Progenitor cell of endocrine pancreas (in vitro differentiated cells): Measurements from ENCODE around the gene AK8. TPM values are rescaled to one million over a fixed set of nuclear protein-coding genes. Genes with fewer than 3 reads are reported as not detected.

ENCODE experiments used
- DNase-seq: peaks from one replicate; pipeline ENCODE4 v3.0.0; 2021; ENCODE audit warnings: low spot score; ENCODE audit not compliant: unreplicated experiment
- H3K27ac Mint-ChIP-seq: 2 replicates; pipeline ENCODE4 v1.8.0; 2021; ENCODE audit warnings: mild to moderate bottlenecking, moderate library complexity, mixed read lengths
- H3K27me3 Mint-ChIP-seq: 2 replicates; pipeline ENCODE4 v1.8.0; 2021; ENCODE audit warnings: mixed read lengths
- H3K36me3 Mint-ChIP-seq: 2 replicates; pipeline ENCODE4 v1.8.0; 2022; ENCODE audit warnings: mixed read lengths; ENCODE audit not compliant: insufficient read depth
- H3K4me1 Mint-ChIP-seq: 2 replicates; pipeline ENCODE4 v1.8.0; 2021; ENCODE audit warnings: low read depth, mixed read lengths
- H3K4me3 Mint-ChIP-seq: 2 replicates; pipeline ENCODE4 v1.8.0; 2021; ENCODE audit warnings: low read depth, mild to moderate bottlenecking, moderate library complexity, mixed read lengths
- H3K9me3 Mint-ChIP-seq: 2 replicates; pipeline ENCODE4 v1.8.0; 2021; ENCODE audit warnings: low read depth, mixed read lengths
- total RNA-seq: library from RNA; stranded (reverse); gene quantifications from 2 replicates; pipeline ENCODE4 v1.2.1, GENCODE V29; 2021
- TF ChIP-seq, protein P1 (sequence below): fragments of 200-600 bp; sonication (generic); IDR thresholded peaks from one replicate; pipeline ENCODE4 v1.5.0; 2021; ENCODE audit warnings: antibody characterized with exemption, mild to moderate bottlenecking; ENCODE audit not compliant: unreplicated experiment

Gene AK8
- total RNA-seq, 1 donor from 2014 or later = 1.9 TPM

- TF ChIP-seq, protein P1, sequence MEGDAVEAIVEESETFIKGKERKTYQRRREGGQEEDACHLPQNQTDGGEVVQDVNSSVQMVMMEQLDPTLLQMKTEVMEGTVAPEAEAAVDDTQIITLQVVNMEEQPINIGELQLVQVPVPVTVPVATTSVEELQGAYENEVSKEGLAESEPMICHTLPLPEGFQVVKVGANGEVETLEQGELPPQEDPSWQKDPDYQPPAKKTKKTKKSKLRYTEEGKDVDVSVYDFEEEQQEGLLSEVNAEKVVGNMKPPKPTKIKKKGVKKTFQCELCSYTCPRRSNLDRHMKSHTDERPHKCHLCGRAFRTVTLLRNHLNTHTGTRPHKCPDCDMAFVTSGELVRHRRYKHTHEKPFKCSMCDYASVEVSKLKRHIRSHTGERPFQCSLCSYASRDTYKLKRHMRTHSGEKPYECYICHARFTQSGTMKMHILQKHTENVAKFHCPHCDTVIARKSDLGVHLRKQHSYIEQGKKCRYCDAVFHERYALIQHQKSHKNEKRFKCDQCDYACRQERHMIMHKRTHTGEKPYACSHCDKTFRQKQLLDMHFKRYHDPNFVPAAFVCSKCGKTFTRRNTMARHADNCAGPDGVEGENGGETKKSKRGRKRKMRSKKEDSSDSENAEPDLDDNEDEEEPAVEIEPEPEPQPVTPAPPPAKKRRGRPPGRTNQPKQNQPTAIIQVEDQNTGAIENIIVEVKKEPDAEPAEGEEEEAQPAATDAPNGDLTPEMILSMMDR = no peak
- no peaks in the 10 kb centered on the region for H3K4me1 Mint-ChIP-seq
- H3K27me3 Mint-ChIP-seq = peaks cover 27% of the 10 kb centered on the region
- no peak for DNase-seq
- H3K9me3 Mint-ChIP-seq = no peaks in the 10 kb centered on the region
- no peaks in the 10 kb centered on the region for H3K36me3 Mint-ChIP-seq
- no peak overlapping the region for H3K4me3 Mint-ChIP-seq
- H3K27ac Mint-ChIP-seq = no peak overlapping the region
These were observed 69.4 kb downstream of the AK8 start for GRCh38 chr9:132808645-132809044.

- H3K4me1 Mint-ChIP-seq = no peaks in the 10 kb centered on the region
- no peak for DNase-seq
- no peak overlapping the region for H3K27ac Mint-ChIP-seq
- no peak overlapping the region for H3K4me3 Mint-ChIP-seq
- no peaks in the 10 kb centered on the region for H3K36me3 Mint-ChIP-seq
- no peaks in the 10 kb centered on the region for H3K9me3 Mint-ChIP-seq
- peaks cover 31% of the 10 kb centered on the region for H3K27me3 Mint-ChIP-seq
- TF ChIP-seq, protein P1 = no peak
These were observed 71.2 kb downstream of the AK8 start for GRCh38 chr9:132806723-132807421.

- Mint-ChIP-seq H3K27ac (no peak overlapping the region), H3K9me3 (no peaks in the 10 kb centered on the region), H3K36me3 (no peaks in the 10 kb centered on the region), H3K27me3 (peaks cover 31% of the 10 kb centered on the region), H3K4me1 (no peaks in the 10 kb centered on the region), H3K4me3 (no peak overlapping the region)
- TF ChIP-seq, protein P1 = no peak
- no peak for DNase-seq
These were observed 71.8 kb downstream of the AK8 start for GRCh38 chr9:132806306-132806705.

DNA sequence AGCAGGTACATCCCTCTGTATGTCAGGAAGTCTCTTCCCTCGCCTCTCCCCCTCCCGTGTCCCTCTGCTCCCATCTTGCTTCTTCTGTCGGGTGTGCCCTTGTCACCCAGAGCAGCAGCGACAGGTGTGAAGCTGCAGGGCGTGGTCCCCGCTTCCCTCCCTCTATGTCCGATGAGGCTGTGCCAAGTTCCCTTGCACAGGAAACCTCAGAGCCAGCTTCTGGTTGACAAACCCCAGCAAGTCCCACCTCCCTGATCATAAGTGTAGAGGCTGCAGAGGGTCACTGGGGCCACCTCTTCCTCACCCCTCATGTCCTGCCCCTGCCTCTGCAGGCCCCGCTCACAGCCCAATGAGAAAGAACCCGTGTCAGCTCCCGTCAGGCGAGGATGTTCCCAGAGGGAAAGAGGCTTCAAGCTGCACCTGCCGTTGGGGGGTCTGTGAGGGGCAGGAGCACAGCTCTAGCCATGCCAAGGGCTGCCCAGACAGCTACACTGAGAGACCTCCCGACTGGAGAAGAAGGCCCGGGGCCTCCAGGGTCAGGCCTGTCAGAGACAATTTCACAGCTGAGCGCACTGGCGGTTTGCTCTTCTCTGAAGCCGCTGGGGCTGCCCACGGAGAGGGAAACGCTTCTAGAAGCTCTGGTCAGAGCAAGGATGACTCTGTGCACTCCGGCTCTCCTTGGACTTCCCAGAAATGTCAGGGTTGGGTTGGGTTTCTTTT is 73.3 kb downstream of the AK8 start:
- Mint-ChIP-seq H3K4me3 (no peak overlapping the region), H3K9me3 (no peaks in the 10 kb centered on the region), H3K36me3 (no peaks in the 10 kb centered on the region), H3K27me3 (peaks cover 37% of the 10 kb centered on the region), H3K4me1 (no peaks in the 10 kb centered on the region), H3K27ac (no peak overlapping the region)
- TF ChIP-seq, protein P1 = no peak
- no peak for DNase-seq

GRCh38 chr9:132802121-132802795 is 75.8 kb downstream of the AK8 start:
- Mint-ChIP-seq H3K4me3 (no peak overlapping the region), H3K27ac (no peak overlapping the region), H3K9me3 (no peaks in the 10 kb centered on the region), H3K36me3 (no peaks in the 10 kb centered on the region), H3K4me1 (no peaks in the 10 kb centered on the region), H3K27me3 (peaks cover 45% of the 10 kb centered on the region)
- TF ChIP-seq, protein P1 = no peak
- no peak for DNase-seq
